BJ (cell line): Measurements from ENCODE around the gene PKD2. TPM values are rescaled to one million over a fixed set of nuclear protein-coding genes. Genes with fewer than 3 reads are reported as not detected.

ENCODE experiments used
- CTCF ChIA-PET: fragments of 350-600 bp; formaldehyde crosslinking; extraction: SDS; loops from one replicate; lab custom pipeline; 2021; ENCODE audit warnings: antibody characterized with exemption, inconsistent platforms; lab: Yijun Ruan, JAX
- POLR2A ChIA-PET: fragments of 300-600 bp; sonication (Branson Sonifier 250); formaldehyde crosslinking; extraction: SDS; loops from one replicate; lab custom pipeline; 2021; ENCODE audit warnings: antibody characterized with exemption; lab: Charles Lee
- DNase-seq: peaks from one replicate; pipeline ENCODE4 v3.0.0-alpha.2; 2011; ENCODE audit warnings: low read depth
- H3K27me3 ChIP-seq: 2 replicates; pipeline ENCODE4 v1.6.0; 2011; ENCODE audit warnings: low read length; ENCODE audit not compliant: control insufficient read depth, insufficient read depth
- H3K36me3 ChIP-seq: 2 replicates; pipeline ENCODE4 v1.5.1; 2011; ENCODE audit warnings: low read length; ENCODE audit not compliant: control insufficient read depth, insufficient read depth
- H3K4me3 ChIP-seq: 2 replicates; pipeline ENCODE4 v1.5.1; 2011; ENCODE audit warnings: low read depth, mild to moderate bottlenecking, control low read depth, low read length
- CTCF ChIP-seq: IDR thresholded peaks from 2 replicates; pipeline ENCODE4 v1.5.1; 2011; ENCODE audit warnings: low read depth, mild to moderate bottlenecking, control low read depth, inconsistent platforms, low read length, moderate library complexity; ENCODE audit not compliant: insufficient read depth
- polyA plus RNA-seq: library from polyadenylated mRNA; depleted of rRNA; stranded (reverse); fragments of >200 nt; gene quantifications from 2 replicates; pipeline ENCODE4 v1.2.3, GENCODE V29; 2011

PKD2 gene
- polyA plus RNA-seq, 1 experiment, result 67.0 TPM

- no peak for DNase-seq
- ChIA-PET CTCF (interaction anchor here (1.2 kb wide), 1 partner anchor 87 kb away, joined by 3 read pairs; no protein-coding TSS in a partner anchor), POLR2A (no interaction called here)
- H3K27me3 ChIP-seq, result 0 out of 2 replicates have a peak, but pooled peaks cover 1% of the 10 kb centered on the region
- no peak for TF ChIP-seq CTCF
- H3K4me3 ChIP-seq, result no peak overlapping the region
- no peaks in the 10 kb centered on the region for H3K36me3 ChIP-seq
Measured at GRCh38 chr4:88090898-88091297, 83.5 kb downstream of the PKD2 start.

GRCh38 chr4:88091378-88091777 is 83.9 kb downstream of the PKD2 start:
- ChIA-PET POLR2A (no interaction called here), CTCF (interaction anchor here (1.2 kb wide), 1 partner anchor 87 kb away, joined by 3 read pairs; no protein-coding TSS in a partner anchor)
- no peak for DNase-seq
- no peak overlapping the region for H3K4me3 ChIP-seq
- no peaks in the 10 kb centered on the region for H3K36me3 ChIP-seq
- no peak for TF ChIP-seq CTCF
- H3K27me3 ChIP-seq, result peaks cover 1% of the 10 kb centered on the region; the same call in 1 of the 2 replicates

- TF ChIP-seq CTCF, result no peak
- POLR2A ChIA-PET, result no interaction called here
- Histone ChIP-seq H3K36me3 (no peaks in the 10 kb centered on the region), H3K4me3 (no peak overlapping the region), H3K27me3 (no peaks in the 10 kb centered on the region; the same call in 1 of the 2 replicates)
- no peak for DNase-seq
- CTCF ChIA-PET, result no interaction called here
Measured at GRCh38 chr4:88093874-88094273, 86.4 kb downstream of the PKD2 start.

- CTCF ChIA-PET, result no interaction called here
Measured at GRCh38 chr4:88097301-88097700, 89.9 kb downstream of the PKD2 start.

GRCh38 chr4:88097781-88098180 is 90.3 kb downstream of the PKD2 start:
- Histone ChIP-seq H3K4me3 (no peak overlapping the region), H3K27me3 (no peaks in the 10 kb centered on the region; the same call in 1 of the 2 replicates), H3K36me3 (no peaks in the 10 kb centered on the region)
- TF ChIP-seq CTCF, result no peak
- ChIA-PET CTCF (interaction anchor here (1.3 kb wide), 1 partner anchor 12 kb away, joined by 6 read pairs; no protein-coding TSS in a partner anchor), POLR2A (no interaction called here)
- no peak for DNase-seq

More at GRCh38 chr4:88097301-88097700, 89.9 kb downstream of the PKD2 start:
- peak; percentile 33 for DNase-seq
- Histone ChIP-seq H3K27me3 (no peaks in the 10 kb centered on the region; the same call in 1 of the 2 replicates), H3K36me3 (no peaks in the 10 kb centered on the region), H3K4me3 (no peak overlapping the region)
- POLR2A ChIA-PET, result no interaction called here
- TF ChIP-seq CTCF, result no peak
